DOHH2 (cell line): ENCODE measurements around the gene SOD1.

ENCODE experiments used
- EZH2phosphoT487 ChIP-seq: fragments of 200-600 bp; sonication (generic); IDR thresholded peaks from 2 replicates; pipeline ENCODE4 v1.6.1; 2017; ENCODE audit warnings: borderline replicate concordance, mild to moderate bottlenecking, antibody characterized with exemption, low read length, moderate library complexity, mixed read lengths
- TF ChIP-seq, protein P1 (sequence below): fragments of 200-600 bp; sonication (generic); IDR thresholded peaks from one replicate; pipeline ENCODE4 v1.5.1; 2014; ENCODE audit warnings: antibody characterized with exemption, mild to moderate bottlenecking, low read depth, low read length; ENCODE audit not compliant: poor library complexity, severe bottlenecking

DNA sequence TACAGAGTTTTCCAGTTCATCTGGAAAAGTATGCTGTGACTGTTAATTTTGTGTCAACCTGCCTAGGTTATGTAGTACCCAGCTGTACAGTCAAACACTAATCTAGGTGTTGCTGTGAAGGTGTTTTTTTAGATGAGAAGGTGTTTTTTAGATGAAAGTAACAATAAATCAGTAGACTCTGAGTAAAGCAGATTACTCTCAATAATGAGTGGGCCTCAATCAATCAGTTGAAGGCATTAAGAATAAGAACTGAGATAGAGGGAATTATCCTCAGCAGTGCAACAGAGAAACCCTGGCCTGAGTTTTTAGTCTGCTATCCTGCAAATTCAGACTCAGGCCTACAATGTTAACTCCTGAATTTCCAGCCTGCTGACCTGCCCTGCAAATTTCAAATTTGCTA, 39.0 kb downstream of the SOD1 start:
- TF ChIP-seq, protein P1, sequence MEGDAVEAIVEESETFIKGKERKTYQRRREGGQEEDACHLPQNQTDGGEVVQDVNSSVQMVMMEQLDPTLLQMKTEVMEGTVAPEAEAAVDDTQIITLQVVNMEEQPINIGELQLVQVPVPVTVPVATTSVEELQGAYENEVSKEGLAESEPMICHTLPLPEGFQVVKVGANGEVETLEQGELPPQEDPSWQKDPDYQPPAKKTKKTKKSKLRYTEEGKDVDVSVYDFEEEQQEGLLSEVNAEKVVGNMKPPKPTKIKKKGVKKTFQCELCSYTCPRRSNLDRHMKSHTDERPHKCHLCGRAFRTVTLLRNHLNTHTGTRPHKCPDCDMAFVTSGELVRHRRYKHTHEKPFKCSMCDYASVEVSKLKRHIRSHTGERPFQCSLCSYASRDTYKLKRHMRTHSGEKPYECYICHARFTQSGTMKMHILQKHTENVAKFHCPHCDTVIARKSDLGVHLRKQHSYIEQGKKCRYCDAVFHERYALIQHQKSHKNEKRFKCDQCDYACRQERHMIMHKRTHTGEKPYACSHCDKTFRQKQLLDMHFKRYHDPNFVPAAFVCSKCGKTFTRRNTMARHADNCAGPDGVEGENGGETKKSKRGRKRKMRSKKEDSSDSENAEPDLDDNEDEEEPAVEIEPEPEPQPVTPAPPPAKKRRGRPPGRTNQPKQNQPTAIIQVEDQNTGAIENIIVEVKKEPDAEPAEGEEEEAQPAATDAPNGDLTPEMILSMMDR: no peak
- no peak for TF ChIP-seq EZH2phosphoT487
